Spleen (tissue), 7 donors: Measurements from ENCODE around the gene B4GALNT2.

Experiments
- POLR2A ChIP-seq, 3 donors: fragments of 450-650 bp; IDR thresholded peaks; one replicate each; pipeline ENCODE4 v1.5.1; 2017; ENCODE audit warnings: antibody characterized with exemption in 3 of 3, mild to moderate bottlenecking in 1 of 3
- POLR2AphosphoS5 ChIP-seq, 3 donors: sonication (generic); formaldehyde crosslinking; IDR thresholded peaks; one replicate each; pipeline ENCODE4 v1.5.1; 2017; ENCODE audit warnings: antibody characterized with exemption in 3 of 3
- TF ChIP-seq, protein P1 (sequence below), 11 experiments: fragments of 200-600 bp in 7 of 11; fragments of 450-650 bp in 4 of 11; sonication (generic) in 4 of 11; IDR thresholded peaks in 8 of 11; conservative IDR thresholded peaks in 3 of 11; 1 replicate in 7 of 11; 2 replicates in 4 of 11; pipeline versions ENCODE4 v1.4.0 to v1.8.0; 2016 to 2021; ENCODE audit warnings: antibody characterized with exemption in 11 of 11, inconsistent platforms in 4 of 11, mild to moderate bottlenecking in 1 of 11
- donor health status: DM: no; HTN: no; CAD: no; lungs with moderate emphysema.
- donor health status: DM: no; HTN: no; CAD: no.
- donor health status: DM: no; HTN: no; CAD: no.

DNA sequence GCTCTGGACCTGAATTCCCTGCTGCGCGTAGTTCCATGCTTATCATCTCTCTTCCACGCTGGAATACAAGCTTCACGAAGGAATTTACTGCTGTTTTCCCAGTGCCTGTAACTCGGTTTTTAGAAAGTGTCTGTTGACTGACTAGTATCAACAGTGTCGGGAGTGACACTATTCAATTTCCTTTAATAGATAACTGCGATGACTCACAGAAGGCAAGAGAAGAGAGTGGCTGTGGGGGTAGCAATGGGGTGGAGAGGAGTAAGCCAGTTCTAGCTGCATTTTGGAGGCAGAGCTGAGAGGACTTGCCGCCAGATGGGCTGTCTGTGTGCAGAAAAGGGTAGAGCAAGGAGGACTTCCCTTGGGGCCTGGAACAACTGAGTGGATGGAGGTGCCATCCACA is 25.2 kb downstream of the B4GALNT2 start:
- TF ChIP-seq, protein P1, sequence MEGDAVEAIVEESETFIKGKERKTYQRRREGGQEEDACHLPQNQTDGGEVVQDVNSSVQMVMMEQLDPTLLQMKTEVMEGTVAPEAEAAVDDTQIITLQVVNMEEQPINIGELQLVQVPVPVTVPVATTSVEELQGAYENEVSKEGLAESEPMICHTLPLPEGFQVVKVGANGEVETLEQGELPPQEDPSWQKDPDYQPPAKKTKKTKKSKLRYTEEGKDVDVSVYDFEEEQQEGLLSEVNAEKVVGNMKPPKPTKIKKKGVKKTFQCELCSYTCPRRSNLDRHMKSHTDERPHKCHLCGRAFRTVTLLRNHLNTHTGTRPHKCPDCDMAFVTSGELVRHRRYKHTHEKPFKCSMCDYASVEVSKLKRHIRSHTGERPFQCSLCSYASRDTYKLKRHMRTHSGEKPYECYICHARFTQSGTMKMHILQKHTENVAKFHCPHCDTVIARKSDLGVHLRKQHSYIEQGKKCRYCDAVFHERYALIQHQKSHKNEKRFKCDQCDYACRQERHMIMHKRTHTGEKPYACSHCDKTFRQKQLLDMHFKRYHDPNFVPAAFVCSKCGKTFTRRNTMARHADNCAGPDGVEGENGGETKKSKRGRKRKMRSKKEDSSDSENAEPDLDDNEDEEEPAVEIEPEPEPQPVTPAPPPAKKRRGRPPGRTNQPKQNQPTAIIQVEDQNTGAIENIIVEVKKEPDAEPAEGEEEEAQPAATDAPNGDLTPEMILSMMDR (IDR thresholded peaks at IDR 0.05 in 8 of 11, conservative IDR thresholded peaks at IDR 0.05 in 3 of 11): no peak
- TF ChIP-seq POLR2AphosphoS5 (IDR thresholded peaks at IDR 0.05) (no peak), POLR2A (IDR thresholded peaks at IDR 0.05) (no peak)
